Neural cell (in vitro differentiated cells): ENCODE data around the gene TEX2.

Source experiments
- EP300 ChIP-seq: fragments of 450-650 bp; conservative IDR thresholded peaks from 2 replicates; pipeline ENCODE4 v1.6.1; 2014; ENCODE audit warnings: antibody characterized with exemption, mild to moderate bottlenecking, moderate library complexity; ENCODE audit not compliant: poor library complexity, severe bottlenecking
- EZH2 ChIP-seq: fragments of 200-600, 300-800 bp; shearing (Covaris generic), sonication (generic); IDR thresholded peaks from 2 replicates; pipeline ENCODE4 v1.6.1; 2014; ENCODE audit warnings: antibody characterized with exemption, low read length, borderline replicate concordance, mild to moderate bottlenecking; ENCODE audit not compliant: insufficient read depth, poor library complexity, severe bottlenecking
- POLR2AphosphoS5 ChIP-seq: IDR thresholded peaks from 2 replicates; pipeline ENCODE4 v1.6.1; 2012
- RAD21 ChIP-seq: fragments of 450-650 bp; conservative IDR thresholded peaks from 2 replicates; pipeline ENCODE4 v1.6.1; 2014; ENCODE audit warnings: antibody characterized with exemption, mild to moderate bottlenecking, moderate library complexity
- SMC3 ChIP-seq: fragments of 450-650 bp; conservative IDR thresholded peaks from 2 replicates; pipeline ENCODE4 v1.6.1; 2014; ENCODE audit warnings: antibody characterized with exemption, mild to moderate bottlenecking, moderate library complexity; ENCODE audit not compliant: poor library complexity
- TF ChIP-seq, protein P1 (sequence below): IDR thresholded peaks from 2 replicates; pipeline ENCODE4 v1.6.1; 2012; ENCODE audit warnings: borderline replicate concordance
- TF ChIP-seq, protein P2 (sequence below): fragments of 450-650 bp; IDR thresholded peaks from 2 replicates; pipeline ENCODE4 v1.5.1; 2014; ENCODE audit warnings: antibody characterized with exemption, mild to moderate bottlenecking, moderate library complexity; ENCODE audit not compliant: poor library complexity, severe bottlenecking

DNA sequence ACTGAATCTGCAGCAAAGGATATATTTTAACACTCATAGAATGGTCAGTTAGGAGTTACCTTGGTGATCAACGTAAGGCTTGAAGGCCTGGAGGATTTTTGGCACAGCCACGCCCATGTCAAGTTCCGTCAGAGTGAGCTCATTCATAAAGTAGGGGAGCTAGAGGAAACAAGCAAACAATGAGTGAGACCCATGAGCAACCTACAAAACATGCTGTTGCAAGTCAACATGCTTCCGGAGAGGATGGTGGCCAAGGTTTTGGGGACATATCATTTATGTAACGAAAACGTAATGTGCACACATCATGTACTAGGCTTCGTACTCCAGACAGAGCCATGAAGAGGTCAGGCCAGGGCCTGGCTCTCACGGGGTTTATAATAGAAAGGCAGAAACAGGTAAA lies 92.0 kb downstream of the TEX2 start:
- TF ChIP-seq, protein P1, sequence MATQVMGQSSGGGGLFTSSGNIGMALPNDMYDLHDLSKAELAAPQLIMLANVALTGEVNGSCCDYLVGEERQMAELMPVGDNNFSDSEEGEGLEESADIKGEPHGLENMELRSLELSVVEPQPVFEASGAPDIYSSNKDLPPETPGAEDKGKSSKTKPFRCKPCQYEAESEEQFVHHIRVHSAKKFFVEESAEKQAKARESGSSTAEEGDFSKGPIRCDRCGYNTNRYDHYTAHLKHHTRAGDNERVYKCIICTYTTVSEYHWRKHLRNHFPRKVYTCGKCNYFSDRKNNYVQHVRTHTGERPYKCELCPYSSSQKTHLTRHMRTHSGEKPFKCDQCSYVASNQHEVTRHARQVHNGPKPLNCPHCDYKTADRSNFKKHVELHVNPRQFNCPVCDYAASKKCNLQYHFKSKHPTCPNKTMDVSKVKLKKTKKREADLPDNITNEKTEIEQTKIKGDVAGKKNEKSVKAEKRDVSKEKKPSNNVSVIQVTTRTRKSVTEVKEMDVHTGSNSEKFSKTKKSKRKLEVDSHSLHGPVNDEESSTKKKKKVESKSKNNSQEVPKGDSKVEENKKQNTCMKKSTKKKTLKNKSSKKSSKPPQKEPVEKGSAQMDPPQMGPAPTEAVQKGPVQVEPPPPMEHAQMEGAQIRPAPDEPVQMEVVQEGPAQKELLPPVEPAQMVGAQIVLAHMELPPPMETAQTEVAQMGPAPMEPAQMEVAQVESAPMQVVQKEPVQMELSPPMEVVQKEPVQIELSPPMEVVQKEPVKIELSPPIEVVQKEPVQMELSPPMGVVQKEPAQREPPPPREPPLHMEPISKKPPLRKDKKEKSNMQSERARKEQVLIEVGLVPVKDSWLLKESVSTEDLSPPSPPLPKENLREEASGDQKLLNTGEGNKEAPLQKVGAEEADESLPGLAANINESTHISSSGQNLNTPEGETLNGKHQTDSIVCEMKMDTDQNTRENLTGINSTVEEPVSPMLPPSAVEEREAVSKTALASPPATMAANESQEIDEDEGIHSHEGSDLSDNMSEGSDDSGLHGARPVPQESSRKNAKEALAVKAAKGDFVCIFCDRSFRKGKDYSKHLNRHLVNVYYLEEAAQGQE: no peak
- TF ChIP-seq EZH2 (no peak), POLR2AphosphoS5 (no peak), EP300 (no peak), RAD21 (no peak), SMC3 (no peak)
- TF ChIP-seq, protein P2, sequence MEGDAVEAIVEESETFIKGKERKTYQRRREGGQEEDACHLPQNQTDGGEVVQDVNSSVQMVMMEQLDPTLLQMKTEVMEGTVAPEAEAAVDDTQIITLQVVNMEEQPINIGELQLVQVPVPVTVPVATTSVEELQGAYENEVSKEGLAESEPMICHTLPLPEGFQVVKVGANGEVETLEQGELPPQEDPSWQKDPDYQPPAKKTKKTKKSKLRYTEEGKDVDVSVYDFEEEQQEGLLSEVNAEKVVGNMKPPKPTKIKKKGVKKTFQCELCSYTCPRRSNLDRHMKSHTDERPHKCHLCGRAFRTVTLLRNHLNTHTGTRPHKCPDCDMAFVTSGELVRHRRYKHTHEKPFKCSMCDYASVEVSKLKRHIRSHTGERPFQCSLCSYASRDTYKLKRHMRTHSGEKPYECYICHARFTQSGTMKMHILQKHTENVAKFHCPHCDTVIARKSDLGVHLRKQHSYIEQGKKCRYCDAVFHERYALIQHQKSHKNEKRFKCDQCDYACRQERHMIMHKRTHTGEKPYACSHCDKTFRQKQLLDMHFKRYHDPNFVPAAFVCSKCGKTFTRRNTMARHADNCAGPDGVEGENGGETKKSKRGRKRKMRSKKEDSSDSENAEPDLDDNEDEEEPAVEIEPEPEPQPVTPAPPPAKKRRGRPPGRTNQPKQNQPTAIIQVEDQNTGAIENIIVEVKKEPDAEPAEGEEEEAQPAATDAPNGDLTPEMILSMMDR: no peak
